HG03045 (cell line): Measurements from ENCODE around the gene ASAP2.

Experiments
- ATAC-seq: cut with Tn5 transposase; IDR thresholded peaks from one replicate; pipeline ENCODE4 v1.9.1; 2021; ENCODE audit warnings: mild to moderate bottlenecking, moderate library complexity; ENCODE audit not compliant: unreplicated experiment

ASAP2 gene

DNA sequence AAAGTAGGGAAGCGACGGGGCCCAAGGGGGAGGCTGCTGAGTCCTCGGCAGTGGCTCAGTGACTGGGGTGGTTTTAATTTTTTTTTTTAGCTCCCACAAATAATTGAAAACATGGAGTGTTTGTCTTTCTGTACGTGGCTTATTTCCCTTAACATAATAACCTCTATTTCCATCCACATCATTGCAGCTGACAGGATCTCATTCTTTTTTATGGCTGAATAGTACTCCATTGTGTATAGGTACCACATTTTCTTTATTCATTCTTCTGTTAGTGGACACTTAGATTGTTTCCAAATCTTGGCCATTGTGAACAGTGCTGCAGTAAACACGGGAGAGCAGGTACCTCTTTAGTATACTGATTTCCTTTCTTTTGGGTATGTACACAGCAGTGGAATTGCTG, 65.1 kb downstream of the ASAP2 start:
- no peak for ATAC-seq

DNA sequence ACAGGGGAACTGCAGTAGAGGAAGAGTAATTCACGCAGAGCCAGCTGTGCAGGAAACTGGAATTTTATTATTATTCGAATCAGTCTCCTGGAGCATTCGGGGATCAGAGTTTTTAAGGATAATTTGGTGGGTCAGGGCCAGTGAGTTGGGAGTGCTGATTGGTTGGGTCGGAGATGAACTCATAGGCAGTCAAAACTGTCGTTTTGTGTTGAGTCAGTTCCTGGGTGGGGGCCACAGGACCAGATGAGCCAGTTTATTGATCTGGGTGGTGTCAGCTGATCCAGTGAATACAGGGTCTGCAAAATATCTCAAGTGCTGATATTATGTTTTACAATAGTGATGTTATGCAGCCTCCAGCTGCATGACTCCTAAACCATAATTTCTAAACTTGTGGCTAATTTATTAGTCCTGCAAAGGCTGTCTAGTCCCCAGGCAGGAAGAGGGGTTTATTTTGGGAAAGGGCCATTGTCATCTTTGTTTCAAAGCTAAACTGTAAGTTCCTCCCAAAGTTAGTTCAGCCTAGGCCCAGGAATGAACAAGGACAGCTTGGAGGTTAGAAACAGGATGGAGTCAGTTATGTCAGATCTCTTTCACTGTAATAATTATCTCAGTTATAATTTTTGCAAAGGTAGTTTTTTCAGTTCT, 67.0 kb downstream of the ASAP2 start:
- no peak for ATAC-seq

GRCh38 chr2:9274701-9275343, 68.2 kb downstream of the ASAP2 start:
- ATAC-seq: no peak

DNA sequence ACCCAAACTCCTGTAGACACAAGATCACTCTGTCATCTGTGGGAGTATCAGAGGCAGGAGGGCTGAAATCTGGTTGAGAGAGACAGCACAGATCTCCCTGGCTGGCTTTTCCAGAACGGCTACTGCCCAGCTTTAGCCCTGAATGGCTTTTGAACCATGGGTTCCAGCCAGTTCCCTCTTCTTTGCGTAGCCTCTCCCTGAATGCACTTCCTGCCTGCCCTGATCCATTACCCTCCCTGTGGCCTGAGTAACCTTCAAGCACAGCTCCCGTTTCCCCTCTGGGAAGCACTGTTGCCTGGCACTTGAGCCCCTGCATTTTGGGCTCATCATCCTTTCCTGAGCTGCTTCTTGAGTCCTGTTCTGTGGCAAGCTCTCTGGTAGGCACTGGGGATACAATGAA, 68.8 kb downstream of the ASAP2 start:
- no peak for ATAC-seq

DNA sequence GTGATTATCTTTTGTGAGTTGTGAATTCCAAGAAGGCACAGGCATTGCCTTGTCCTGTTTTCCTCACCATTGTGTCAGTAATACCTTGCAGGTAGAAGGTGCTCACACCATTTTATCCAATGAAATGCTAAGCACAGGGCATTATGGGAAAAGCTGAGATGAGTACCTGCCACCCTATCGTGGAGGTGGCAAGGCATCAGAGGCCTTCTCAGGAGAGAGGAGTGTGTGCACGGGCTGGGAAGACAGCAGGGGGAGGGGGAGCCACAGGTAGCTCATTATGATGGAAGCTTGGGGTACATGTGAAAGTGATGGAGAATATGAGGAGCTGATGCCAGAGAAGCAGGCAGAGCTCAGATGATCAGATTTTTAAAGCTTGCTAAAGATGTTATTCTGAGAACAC, 69.5 kb downstream of the ASAP2 start:
- ATAC-seq: no peak

- ATAC-seq: no peak
Measured at GRCh38 chr2:9276901-9277451, 70.4 kb downstream of the ASAP2 start.

DNA sequence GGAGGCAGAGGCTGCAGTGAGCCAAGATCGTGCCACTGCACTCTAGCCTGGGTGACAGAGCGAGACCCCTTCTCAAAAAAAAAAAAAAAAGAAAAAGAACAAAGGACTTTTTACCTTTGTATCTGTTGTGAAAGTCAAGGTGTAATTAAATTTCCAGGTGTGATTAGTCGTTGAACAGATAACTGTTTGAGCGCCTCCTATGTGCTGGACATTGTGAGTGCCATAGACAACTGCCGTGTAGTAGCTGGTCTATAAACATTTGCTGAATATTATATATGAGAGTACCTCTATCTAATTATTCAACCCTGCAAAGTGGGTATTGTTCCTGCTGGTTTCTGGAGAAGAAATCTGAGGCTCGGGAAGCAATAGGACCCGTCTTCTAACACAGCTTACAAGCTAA, 71.8 kb downstream of the ASAP2 start:
- ATAC-seq: no peak

DNA sequence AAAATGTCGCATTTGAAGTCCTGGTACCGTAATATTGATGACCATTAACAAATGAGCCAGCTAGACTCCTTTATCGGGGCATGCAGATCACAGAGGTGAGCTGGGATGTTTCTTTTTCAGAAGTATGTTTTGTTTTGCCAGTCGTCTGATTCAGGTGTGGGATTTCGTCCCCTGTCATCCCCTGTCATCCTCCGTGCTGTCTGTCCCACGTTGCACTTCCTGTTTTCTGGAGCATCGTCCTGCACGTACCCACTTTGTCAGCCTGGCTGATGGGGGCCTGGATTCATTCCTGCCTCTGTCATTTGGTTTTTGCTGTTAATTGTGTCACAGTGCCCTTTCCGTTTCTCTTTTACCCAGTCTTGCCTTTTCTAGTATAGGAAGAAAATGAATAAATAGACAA, 72.8 kb downstream of the ASAP2 start:
- no peak for ATAC-seq

DNA sequence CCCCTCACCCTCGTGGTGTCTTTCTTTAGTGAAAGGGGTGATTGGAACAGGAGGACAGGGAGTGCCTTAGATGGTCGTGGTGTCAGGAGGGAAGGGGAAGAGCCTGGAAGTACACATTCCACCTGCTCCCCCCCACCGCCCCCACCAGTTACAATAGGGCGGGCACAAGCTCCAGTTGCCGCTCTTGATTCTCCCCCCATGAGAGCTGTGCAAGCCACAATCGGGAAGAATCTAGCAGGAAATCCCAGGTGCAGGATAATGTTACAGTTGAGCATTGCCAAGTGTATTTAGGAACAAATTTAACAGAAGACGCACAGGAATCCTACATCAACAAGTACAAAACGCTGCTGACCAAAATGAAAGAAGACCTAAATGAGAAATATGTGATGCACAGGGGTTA, 73.6 kb downstream of the ASAP2 start:
- no peak for ATAC-seq

GRCh38 chr2:9281145-9281544, 74.5 kb downstream of the ASAP2 start:
- ATAC-seq: no peak

DNA sequence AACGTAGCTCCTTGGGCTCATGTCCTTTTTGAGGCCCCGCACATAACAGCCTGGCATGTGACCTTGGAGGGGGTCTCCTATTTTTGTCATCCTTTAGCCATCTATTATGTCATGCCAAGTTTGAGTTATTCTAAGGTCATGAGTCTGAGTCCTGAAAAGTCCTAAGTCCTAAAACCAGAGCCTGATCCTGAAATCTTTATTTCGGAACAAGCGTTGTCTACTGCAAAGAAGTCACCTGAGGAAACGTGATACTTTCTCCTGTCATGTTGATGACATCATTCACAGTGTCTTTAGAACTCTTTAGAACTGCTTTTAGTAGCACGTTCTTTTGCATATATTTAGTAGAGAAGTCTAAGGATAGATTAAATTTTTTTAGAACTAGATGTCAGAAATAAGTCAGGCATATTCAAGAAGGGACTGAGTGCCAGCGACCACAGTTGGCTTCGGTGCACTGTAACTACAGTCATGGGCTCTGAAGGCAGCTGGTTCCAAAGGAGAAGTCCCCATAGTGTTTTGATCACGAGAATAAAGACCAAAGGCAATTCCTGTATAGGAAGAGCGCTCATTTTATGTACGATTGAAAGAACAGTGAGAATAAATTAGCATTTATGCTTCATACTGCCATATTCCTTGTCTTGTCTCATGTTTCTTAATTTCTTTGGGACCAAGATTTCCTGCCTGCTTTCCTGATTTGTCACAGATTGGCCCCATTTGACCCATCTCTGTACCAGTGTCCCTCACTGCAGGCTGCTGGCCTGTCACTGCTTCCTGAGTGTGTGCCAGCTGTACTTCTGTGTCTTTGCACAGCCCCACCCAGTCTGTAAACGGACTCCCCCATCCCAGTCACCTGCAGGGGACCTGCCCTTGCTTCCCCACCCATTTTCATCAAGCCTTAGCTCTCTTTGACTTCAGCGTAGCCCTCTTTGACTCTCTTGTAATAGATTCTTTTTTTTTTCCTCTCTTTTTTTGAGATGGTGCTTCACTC, 75.8 kb downstream of the ASAP2 start:
- no peak for ATAC-seq

DNA sequence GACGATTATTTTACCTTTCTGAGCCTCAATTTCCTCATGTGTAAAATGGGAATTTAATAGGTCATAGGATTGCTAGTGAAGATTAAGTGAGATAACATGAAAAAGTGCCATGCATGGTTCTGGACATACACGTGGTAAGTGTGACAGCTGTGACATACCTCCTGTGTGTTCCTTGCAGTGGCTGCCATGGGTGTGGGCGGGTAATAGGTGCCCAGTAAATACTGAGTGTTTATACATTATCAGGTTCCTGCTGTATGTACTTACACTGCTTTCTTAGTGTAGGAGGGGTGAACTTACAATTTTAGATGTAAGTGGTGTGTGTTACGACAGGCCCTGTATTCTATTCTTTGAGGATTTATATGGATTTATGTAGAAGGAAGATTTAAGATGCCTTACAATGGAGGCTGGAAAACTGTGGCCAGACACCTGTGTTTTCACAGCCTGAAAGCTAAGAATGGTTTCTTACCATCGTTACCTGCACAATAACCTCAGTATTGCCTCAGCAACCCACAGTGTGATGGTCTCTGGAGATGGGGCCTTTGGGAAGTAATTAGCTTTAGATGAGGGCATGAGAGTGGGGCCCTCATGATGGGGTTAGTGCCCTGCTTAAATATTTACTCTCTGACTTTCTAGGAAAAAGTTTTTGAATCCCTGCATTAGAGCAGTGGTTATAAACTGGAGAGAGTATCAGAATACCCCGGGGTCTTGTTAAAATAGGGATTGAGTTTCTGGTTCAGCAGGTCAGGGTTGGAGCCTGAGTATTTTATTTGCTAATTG, 78.1 kb downstream of the ASAP2 start:
- ATAC-seq: no peak

DNA sequence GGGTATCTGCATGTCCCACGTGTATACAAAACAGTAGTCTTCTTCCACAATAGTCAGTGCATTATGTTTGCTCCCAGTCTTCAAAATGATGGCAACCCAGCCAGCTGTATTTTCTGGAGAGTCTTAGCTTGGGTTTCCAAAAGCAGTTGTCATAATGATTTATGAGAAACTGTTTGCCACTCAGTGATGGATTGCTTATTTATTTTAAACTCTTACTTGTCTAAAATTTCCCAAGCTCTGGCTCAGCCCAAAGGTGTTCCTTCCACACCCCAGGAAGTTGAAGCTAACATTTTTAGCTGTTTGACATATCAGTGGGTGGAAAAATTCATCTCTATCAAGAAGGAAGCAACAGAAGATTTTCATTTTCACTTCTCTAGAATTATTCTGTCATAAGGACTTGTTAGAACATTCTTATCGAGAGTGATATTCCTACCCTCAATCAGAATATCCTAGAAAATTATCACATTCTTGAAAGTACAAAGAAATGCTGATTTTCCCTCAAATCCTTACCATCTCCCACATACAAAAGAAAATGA, 78.8 kb downstream of the ASAP2 start:
- ATAC-seq: no peak

- no peak for ATAC-seq
Measured at GRCh38 chr2:9285921-9286320, 79.3 kb downstream of the ASAP2 start.

DNA sequence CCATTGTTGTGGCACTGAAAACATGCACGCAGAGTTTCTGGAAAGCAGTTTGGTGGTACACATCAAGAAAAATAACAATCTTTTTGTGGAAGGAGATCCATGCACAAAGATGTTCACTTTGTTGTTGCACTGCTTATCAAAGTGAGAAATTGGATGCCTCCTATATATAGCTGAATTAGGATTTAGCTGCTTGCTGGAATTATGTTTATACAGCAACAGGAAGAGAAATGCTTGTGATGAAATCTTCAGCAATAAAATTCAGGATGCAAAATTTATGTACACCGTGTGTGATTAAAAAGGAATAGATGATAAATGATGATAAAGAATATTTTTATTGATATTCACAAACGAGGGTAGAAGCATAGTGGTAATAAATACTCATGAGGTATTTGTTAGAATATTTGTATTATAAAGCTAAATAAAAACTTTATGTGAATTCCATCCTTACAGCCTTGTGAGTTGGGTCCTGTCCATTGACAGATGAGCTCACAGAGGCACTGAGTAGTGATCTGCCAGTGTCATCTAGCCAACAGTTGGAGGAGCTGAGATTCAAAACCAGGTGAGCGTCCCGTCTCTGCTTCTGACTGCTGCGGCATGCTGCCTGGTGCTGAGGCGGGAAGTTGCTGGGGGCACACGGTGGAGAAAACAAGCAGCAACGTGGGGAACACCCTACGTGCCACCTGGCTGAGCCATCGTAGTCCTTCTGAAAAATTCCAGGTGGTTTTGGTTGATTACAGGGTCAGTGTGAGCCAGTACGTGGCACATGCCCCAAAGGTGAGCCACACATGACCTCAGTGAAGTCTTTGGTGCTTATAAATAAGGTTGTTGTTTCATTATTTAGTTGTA, 80.2 kb downstream of the ASAP2 start:
- ATAC-seq: no peak

DNA sequence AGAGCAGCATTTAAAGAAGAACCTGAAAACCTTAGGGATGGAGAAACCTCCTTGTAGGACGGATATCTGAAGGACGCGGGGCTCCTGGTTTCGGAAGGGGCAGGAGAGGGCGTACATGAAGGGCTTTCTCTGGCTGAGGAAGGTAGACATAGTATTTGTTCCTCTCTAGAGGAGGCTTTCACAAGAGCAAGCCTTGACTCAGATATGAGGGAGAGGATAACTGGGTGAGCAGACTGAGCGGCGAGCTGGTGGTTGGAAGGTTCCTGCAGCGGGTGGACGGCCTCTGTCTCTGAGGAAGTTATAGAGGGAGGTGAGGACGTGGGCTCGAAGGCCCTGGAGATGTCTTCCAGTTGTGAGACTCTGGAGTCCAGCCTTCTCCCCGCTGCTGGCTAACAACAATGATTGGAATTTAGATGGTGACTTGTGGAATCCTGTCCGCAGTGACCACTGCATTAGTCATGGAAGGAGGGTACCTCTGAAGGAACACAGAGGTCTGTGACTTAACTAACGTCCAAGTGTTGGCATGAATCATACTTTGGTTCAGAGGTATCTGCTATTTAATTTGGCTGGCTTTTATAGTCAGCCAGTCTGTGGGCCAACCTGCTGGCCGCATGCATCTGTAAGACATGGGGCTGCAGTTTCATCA, 80.9 kb downstream of the ASAP2 start:
- no peak for ATAC-seq

- no peak for ATAC-seq
Measured at GRCh38 chr2:9288233-9288632, 81.6 kb downstream of the ASAP2 start.

GRCh38 chr2:9288681-9289338, 82.2 kb downstream of the ASAP2 start:
- no peak for ATAC-seq

DNA sequence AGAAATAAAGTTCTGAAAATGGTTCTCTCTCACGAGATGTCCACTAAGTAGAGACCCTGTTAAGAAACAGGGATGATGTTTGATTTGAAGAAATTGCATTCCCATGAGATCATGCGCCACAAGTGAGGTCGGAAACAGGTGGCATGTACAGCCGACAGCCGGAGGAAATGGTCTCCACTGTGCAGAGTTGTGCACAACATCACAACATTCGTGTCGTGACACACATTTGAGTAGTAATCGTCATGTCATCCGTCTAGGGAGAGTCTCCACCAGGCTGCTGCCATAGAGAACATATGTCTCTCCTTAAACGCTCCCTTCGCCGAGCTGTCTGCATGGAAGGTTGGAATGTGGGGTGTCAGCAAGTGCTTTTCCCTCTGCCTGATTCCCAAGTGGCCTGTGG, 84.7 kb downstream of the ASAP2 start:
- no peak for ATAC-seq
